ENCODE results near the gene RORC.

DNA sequence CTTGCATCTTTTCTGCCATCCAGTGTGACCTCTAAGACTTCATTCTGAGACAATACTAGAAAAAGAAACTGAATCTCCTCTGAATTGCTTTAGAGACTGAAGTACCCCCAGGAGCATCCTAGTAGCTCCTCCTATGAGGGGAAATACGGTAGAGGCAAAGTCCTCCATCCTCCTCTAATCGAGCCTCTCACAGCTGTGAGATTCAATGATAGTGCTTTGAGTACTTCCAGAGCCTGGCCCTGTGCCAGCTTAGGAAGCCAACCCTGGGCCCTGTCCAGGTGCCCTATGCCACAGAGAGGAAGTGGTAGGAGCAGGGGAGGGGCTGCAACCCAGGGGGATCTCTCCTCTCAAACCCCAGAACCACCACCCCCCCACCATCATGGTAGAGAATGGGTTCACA, 10.7 kb downstream of the RORC start:
- TF ChIP-seq POLR2A (IDR thresholded peaks at IDR 0.05; ENCODE audit: low read depth, low read length) (no peak), TAF1 (IDR thresholded peaks at IDR 0.05; ENCODE audit: borderline replicate concordance, low read depth, low read length) (no peak), POLR2AphosphoS5 (IDR thresholded peaks at IDR 0.05; ENCODE audit: low read depth, low read length) (no peak)

Measured in GM12892 (cell line).